GM12865 (cell line): ENCODE data around the gene ZNF225.

ENCODE experiments used
- DNase-seq: peaks from one replicate; pipeline ENCODE4 v3.0.0; 2010; ENCODE audit warnings: low read depth
- H3K4me3 ChIP-seq: 2 replicates; pipeline ENCODE4 v1.5.1; 2011; ENCODE audit warnings: mild to moderate bottlenecking, low read depth, low read length, control low read depth
- CTCF ChIP-seq: IDR thresholded peaks from 2 replicates; pipeline ENCODE4 v1.5.1; 2011; ENCODE audit warnings: low read length, control low read depth, low read depth, inconsistent platforms; ENCODE audit not compliant: insufficient read depth; ENCODE audit errors: missing control alignments

ZNF225 gene

DNA sequence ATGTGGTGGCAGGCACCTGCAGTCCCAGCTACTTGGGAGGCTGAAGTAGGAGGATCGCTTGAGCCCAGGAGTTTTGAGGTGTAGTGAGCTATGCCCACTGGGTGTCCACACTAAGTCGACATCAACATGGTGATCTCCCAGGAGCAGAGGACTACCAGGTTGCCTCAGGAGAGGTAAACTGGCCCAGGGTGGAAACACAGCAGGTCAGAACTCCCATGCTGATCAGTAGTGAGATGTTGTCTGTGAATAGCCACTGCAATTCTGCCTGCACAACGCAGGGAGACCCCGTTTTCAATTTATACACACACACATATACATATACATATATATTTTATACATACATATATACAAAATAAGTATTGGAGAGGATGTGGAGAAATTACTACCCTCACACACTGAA, 21.1 kb upstream of the ZNF225 start:
- no peak for DNase-seq
- TF ChIP-seq CTCF: no peak
- no peak overlapping the region for H3K4me3 ChIP-seq

DNA sequence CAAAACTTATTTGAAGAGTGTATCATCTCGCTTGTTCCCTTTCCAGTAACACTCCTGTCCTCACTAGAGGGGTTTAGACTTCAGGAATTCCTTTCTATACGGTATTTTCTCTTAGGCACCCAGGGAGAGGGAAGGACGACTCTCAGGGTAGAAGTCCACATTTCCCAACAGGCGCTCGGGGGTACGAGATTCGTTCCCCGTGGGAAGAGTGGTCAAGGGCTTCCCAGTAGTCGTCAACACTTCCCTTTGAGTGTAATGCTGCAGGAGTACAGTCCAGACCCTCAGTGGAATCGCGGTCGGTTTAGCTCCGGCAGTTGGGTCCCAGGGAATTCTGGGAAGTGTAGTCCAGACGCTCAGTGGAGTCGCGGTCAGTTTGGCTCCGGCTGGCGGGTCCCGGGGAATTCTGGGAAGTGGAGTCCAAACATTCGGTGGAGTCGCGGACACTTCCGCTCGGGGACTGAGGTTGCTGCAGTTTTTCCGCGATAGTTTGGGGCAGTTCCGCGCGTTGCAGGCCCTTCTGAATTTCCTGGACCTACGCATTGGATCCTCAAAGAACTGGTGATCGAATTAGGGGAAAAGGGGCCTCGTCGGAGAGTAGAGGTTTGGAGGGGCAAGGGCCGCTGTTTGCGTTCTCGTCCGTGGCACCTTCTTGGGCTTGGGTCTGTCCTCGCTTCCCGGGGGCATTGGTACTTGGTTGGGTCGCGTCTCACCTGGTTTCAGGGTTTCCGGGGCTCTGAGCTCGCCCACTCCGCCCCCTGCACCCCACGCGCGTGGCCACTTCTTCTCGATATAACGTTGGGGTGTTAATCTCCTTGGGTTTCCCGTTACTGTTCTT, 19.1 kb upstream of the ZNF225 start, which contains the start of gene ZNF224:
ZNF224 (plus strand) TSS at position 431 of the 835 bp plus-strand sequence. CDS start 3,513 bp downstream, outside the sequence.
- peak; percentile 94 for DNase-seq
- H3K4me3 ChIP-seq: peak within 1 kb of the TSS; percentile 89
- TF ChIP-seq CTCF: no peak

DNA sequence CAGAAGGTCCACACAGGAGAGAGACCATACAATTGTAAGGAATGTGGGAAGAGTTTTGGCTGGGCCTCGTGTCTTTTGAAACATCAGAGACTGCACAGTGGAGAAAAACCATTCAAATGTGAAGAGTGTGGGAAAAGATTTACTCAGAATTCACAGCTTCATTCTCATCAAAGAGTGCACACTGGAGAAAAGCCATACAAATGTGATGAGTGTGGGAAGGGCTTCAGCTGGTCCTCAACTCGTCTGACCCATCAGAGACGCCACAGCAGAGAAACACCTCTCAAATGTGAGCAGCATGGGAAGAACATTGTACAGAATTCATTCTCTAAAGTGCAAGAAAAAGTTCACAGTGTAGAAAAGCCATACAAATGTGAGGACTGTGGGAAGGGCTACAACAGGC, 5.4 kb upstream of the ZNF225 start:
- H3K4me3 ChIP-seq: no peak overlapping the region
- no peak for DNase-seq
- TF ChIP-seq CTCF: no peak

- no peak overlapping the region for H3K4me3 ChIP-seq
- no peak for TF ChIP-seq CTCF
- no peak for DNase-seq
Measured at GRCh38 chr19:44109458-44109857, 3.7 kb upstream of the ZNF225 start.

- peak overlapping the region; percentile 80 for H3K4me3 ChIP-seq
- no peak for TF ChIP-seq CTCF
Measured at GRCh38 chr19:44111910-44112463, 1.2 kb upstream of the ZNF225 start.

GRCh38 chr19:44112802-44113137, 429 bp upstream of the ZNF225 start:
- TF ChIP-seq CTCF: no peak

More at GRCh38 chr19:44111910-44112463, 1.2 kb upstream of the ZNF225 start:
- DNase-seq: peak; percentile 22

More at GRCh38 chr19:44112802-44113137, 429 bp upstream of the ZNF225 start:
- no peak for DNase-seq
- peak overlapping the region; percentile 80 for H3K4me3 ChIP-seq
